Stimulated activated CD8-positive, alpha-beta memory T cell treated with anti-CD3 and anti-CD28 coated beads, Interleukin-15, amount 100 ng/mL, for 48 hours (primary cell): Measurements from ENCODE around the gene TAF1B.
A peak's percentile ranks its signal among the peaks of the same experiment; 100 is the strongest.

Experiments
- DNase-seq, 2 donors: peaks; one replicate each; pipeline ENCODE4 v3.0.0-alpha.2; 2020; ENCODE audit warnings: low read depth in 2 of 2

TAF1B gene

DNA sequence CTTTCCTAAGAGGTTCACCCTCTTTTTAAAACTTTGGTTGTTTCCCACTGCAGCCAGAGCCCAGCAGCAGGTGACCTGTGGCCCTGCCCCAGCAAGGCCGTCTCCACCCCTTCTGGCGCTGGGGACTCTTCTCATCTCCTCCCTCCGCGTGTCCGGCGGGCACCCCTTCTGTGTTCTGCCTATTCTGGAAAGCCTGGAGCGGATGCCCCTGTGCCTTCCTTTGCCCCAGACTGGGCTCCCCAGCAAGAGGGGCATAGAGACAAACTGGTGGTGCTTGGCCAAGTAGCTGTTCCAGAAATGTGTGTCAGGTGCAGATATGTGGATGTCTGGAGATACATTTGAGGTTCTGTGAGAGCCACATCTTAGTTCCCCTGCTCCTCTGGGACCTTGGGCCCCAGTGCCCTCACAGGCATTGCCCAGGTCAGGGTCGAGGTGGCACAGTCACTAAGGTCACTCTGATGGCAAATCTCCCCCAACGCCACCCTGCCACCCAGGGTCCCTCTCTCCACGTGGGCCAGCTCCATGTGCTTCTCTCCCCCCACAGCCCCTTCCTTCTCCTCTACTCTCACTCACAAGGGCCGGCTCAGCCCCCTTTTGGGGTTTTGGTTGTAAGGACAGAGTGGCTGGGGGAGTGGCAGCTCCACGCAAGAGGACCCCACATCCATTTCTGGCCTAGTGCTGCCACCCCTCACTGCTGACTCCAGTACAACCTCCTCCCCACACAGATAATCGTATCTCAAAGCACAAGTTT, 35.5 kb upstream of the TAF1B start:
- no peak for DNase-seq

DNA sequence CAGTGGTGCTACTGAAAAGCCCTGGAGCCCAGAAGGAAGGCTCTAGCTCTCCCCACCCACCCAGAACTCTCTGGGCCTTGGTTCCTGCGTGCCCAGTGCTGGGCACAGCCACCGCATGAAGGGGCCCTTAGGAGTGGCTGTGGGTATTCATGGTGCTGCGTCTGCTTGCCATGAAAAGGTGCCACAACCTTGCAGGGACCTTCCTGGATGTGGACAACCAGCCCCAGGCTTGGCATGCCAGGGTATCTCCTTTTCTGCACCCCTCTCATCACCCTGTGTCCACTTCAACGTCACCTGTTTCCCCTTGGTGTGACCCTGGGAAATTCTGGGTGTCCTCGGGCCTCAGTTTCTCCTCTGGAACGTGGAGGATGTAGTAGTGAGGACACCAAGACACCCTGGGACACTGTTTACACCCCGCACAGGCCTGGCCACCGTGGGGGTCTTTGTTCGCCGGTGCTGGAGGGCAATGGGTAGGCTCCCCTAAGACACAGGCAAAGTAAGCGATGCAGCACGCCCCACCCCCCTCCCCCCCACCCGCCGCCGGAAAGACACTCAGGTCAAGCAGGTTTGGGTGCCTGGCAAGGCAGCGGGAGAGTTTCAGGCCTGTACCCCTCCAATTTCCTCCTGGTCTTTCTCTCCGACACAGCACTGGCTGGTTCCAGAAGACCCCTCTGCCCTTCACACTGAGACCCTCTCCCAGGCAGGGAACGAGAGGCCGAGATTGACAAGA, 34.8 kb upstream of the TAF1B start:
- no peak for DNase-seq

DNA sequence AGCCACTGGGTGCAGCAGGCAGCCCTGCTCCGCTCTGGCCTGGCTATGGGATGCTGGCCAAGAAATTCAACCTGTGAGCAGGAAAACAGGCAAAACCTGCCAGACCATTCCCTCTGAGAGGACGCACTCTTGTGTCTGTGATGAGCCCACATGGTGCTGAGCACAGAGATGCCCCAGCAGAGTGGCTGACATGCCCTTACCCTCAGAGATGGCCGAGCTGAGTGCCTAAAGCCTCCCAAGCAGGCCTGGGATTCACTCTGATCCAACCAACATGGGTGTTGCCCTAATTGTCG, 34.3 kb upstream of the TAF1B start:
- no peak for DNase-seq

DNA sequence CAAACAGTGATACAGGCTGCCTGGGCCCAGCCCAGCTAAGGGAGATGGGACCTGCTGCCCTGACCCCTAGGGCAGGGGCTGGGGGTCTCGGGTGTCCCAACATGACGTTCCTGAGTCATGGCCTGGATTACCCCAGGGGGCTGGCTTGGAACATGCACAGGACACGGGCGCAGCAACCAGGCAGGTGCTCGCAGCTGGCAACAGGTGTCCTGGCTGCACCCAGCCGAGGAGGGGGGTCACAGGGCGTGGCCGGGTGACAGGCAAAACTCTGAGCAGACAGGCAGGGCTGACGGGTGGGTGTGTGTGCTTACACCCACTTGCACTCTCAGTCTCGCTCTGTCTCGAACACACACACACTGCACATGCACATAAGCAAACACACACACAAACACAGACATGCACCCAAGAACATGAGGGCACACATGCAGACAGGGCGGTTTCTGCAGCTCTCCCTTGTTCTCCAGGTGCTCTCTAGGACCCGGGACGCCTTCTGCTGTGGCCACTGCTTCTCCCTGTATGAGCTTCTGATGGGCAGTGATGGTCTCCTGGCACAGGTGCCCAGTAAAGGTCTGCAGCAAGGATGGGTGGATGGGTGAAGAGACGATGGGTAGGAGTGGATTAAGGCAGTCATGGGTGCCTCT, 33.7 kb upstream of the TAF1B start:
- DNase-seq = no peak

DNA sequence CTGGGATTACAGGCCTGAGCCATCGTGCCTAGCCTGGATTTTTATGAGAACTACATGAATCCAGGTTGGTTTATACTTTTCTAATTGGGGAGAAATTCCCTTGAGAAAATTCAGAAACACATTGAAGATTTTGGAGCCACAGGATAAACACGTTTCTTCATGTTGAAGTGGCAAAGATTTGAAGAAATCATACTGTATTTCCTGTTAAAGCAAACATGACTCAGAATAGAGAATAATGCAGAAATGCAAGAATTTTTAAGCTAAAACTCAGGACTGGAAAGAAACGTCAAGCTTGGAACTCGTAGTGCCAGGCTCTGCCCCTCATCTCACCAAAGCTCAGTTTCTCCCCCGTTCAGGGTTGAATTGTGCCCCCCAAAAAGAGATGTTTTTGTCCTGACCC, 32.1 kb upstream of the TAF1B start:
- no peak for DNase-seq

DNA sequence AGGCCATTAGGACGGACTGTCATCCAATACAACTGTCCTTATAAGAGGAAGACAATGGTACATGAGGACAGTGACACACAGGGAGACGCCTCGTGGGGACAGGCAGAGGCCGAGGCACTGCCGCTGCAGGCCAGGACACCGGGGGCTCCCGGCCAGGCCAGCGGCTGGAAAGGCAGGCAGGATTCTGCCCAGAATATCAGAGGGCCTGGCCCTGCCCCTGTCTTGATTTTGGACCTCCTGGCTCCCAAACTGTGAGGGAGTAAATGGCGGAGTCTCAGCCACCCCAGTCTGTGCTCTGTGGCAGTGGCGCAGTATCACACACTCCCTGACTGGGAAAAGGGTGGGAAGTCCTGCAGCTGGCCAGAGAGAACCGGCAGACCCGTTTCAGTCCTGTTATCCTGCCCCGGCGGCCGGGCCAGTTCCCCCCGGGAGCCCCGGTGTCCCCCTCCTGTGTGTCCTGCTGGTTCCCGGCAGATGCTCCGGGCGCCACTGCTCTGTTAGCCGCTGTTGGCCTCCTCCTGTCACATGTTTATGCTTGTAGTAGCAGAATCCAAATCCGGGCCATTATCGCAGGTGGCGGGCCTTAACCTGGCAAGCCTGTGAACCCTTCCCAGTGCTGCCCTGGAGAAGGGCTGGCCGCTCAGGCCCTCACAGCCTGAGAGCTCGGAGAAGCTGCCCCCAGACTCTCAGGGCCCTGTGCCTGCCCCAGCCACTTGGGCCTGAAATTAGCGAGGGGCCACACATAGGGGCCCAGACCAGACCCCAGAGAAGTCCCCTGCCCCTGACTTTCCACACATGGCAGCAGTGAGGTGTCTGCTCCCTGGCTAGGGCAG, 31.4 kb upstream of the TAF1B start:
- DNase-seq = no peak

DNA sequence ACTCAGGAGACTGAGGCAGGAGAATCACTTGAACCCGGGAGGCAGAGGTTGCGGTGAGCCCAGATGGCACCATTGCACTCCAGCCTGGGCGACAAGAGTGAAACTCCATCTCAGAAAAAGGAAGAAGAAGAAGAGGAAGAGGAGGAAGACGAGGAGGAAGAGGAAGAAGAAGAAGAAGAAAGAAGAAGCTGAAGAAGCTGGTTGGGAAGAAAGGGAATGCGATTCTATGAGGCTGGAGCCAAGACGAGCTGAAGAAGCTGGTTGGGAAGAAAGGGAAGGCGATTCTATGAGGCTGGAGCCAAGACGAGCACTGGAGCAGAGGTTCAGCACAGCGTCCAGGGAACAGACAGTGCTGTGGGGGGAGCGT, 30.3 kb upstream of the TAF1B start:
- DNase-seq = no peak

DNA sequence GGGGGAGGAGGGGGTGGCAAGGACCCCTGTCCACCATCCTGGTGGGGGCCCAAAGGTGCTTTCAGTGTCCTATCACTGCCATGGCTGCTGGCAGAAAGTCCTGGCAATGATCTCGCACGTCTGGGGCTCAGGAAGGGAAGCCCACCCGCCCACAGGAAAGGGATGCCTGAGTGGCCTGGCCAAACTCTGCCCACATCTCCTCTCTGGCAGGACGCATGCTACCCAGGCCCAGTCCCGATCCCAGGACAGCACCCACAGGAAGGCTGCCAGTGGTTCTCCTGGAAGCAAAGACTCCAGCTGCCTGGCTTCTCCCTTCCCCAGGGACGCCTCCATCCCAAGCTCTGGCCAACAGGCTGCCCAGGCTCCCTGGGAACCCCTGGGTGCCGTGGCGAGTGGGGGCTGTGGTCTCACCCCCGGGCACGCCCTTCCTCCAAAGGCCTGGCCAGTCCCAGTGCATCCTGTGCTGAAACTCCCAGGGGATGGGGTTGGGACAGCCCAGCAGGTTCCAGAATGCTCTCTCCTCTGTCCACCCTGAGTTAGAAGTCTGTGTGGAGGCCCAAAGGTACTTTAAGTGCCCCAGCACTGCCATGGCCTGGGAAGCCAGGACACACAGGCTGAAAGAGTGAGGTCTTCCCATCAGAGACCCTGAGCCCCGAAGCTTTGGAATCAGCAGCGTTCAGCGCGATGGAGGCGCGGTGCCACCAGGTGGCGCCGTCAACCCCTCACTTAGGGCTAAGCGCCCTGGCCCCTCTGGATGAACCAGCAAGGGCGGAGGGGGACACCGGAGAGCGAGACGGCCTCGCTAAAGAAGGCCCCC, 29.8 kb upstream of the TAF1B start:
- peak; percentile 44 to 59 for DNase-seq

DNA sequence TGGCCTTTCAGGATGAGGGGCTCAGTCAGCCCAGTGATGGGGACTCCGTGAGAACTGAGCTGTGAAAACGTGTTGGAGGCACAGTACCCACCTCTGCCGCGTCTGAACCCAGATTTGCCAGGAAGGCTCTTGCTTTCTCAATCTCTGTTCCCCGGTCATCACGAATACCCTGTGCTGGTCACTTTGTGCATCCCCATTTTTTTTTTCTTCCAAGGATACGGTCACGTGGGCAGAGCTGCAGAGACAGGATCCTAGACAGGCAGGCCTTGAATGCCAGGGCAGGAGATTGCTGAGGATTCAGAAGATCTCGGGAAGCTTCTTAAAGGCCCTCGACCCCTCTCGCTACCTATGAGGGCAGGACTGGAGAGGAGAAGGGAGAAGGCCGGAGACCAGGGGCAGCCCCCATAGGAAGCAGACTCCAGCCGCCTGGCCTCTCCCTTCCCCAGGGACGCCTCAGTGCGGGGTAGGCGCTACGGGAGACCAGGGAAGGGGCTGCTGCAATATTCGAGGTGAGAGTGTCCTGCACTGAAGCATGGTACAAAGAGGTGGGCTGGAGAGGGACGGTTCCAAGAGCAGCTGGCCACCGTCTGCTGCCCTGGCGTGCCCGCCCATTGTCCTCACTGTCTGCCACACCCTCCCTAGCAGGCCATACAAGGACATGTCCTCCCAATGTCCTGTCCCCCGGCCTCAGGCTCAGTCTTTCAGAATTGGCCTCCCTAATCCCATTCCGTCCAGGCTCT, 29.0 kb upstream of the TAF1B start:
- DNase-seq = no peak

DNA sequence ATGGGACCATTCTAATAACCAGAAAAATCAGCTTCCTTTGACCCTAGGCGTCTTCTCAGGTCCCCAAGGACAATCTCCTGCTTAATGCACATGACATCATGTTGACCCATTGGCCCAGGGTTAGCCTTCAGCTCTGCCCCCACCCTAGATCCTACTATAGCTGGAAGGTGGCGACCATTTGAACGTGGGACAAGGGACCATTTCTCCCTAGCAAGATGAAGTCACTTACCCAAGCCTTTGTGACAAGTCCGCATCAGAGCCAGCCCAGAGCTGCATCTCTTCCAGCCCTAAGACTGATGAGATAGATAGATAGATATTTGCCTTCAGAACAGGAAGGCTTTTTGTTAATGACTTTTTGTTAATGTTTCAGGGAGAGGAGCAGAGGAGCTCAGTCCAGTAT, 28.2 kb upstream of the TAF1B start:
- no peak for DNase-seq

DNA sequence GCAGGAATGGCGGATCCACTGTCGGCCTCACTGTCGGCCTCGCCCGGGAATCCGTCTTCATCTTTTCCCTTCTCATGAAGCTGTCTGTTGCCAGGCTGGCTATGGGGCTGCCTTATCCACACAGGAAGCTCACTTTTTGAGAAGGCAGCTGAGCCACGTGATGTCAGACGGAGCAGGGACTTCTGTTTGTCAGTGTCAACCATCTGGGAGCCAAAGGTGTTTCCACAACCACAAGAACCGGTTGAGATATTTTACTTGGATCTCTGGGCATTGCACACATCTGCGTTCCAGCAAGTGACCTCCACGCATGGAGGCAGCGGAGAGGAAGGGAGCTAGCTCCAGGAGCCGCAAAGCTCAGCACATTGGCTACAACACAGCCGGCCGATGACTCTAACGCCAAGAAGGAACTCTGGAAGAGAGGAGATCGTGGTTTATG, 27.4 kb upstream of the TAF1B start:
- DNase-seq = no peak

DNA sequence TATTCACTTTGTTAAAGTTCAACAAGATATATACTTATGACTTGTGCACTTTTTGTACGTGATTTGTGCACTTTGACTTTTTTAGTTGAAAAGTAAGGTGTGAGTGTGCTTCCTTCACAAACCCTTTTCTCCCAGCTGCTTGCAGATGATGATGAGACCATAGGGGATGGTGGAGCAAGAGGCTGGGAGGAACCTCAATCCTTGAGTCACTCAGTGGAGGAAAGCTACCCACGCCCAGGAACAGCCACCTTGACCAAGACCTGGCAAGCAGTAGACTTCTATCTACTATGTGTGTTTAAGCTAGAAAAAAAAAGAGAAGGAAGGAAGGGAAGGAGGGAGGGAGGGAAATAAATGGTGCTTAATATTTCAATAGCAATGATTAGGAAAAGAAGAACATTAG, 25.2 kb upstream of the TAF1B start:
- DNase-seq = no peak

DNA sequence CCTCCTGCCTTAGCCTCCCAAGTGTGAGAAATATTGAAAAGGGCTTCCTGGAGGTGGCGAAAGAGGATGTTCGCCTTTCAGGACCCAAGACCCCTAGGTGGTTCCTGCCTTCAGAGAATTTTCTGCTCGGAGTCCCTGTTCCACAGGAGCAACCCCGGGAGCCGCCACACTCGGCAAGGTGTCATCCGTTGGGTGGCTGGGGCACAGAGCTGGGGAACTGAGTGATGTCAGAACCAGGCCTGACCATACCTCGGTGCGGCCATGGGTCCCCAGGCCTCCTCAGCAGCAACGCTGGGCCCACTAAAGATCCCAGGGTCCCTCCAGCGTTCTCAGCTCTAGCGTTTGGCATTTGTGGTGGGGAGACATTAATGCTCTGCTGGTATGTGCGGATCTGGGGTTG, 23.7 kb upstream of the TAF1B start:
- DNase-seq = no peak

DNA sequence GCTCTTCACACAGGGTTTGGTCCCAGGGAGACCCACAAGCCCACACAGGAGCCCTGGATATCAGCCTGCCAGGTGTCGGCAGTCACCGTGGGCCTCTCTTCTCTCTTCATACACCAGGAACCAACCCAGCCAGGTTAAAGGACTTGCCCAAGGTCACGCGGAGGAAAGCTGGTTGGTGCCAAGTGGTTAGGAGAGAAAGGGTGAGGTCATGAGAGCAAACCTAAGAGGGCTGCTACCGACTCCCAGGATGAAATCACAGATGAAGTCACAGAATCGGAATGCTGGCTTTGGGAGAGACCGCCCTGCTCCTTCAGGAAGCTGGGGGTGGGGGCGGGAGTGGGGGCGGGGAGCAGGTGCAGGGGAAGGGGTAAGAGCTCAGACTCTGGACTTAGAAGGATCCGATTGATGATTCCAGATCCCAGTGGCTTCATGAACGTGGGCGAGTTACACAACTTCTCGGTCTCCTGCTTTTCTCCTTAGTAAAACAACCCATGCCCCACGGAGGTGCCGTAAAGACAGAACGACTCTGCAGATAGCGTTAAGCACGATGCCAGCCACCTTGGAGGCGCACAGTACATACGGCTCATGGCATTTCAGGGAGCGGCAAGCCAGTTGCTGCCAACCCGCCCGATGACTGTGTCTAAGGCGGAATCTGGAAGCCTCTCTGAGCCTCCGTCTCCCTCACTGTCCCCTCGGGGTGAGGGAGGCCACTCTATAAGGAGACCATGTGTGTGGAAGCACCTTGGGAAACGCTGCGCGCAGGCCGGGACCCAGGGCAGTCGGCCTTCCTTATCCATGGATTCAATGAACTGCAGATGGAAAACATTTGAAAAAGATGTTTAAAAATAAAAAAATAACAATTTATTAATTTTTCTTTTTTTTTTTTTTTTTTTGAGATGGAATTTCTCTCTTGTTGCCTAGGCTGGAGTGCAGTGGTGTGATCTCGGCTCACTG, 23.0 kb upstream of the TAF1B start:
- no peak for DNase-seq

DNA sequence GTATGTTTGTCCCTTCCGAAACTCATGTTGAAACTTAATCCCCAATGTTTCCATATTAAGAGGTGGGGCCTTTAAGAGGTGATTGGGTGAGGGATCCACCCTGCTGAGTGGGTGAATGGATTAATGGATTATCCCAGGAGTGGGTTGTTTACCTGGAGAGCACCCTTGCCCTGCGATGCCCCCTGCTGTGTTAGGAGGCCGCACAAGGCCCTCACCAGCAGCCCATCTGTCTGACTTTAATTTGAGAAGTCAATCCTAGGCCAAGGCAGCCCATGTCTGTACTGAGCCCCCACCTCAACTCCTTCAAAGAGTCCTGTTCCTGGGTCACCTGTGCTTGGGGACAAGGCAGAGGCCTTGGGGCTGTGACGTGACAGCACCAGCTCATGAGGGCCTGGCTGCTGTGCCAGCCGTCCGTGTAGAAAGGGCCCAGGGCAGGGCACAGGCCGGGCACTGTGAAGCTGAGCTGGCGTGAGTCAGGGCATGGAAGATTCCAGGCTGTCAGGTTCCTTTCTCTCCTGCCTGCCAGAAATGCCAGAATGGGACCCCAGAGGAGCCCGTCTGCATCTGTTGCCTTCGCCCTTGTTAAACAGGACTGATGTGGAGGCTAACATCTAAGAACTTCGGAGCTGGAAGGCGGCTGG, 21.3 kb upstream of the TAF1B start:
- no peak for DNase-seq

DNA sequence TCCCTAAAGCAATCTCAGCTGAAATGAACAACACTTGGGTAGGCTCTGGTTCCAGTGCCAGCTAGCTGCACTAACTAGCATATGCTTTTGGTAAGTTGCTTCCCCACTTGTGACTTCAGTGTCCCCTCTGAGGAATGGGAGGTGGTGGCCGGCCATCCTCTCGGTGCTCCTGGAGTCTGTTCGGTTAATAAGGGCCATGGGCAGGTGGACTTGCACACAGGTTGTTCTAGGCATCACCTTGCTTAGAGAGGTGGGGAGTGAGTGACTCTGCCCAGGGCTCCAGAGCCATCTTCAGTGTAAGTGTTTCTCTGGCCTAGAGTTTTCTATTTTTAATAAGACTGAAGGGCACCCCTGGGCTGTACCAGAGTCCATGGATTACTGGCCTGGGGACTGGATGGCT, 18.8 kb upstream of the TAF1B start:
- DNase-seq = no peak

DNA sequence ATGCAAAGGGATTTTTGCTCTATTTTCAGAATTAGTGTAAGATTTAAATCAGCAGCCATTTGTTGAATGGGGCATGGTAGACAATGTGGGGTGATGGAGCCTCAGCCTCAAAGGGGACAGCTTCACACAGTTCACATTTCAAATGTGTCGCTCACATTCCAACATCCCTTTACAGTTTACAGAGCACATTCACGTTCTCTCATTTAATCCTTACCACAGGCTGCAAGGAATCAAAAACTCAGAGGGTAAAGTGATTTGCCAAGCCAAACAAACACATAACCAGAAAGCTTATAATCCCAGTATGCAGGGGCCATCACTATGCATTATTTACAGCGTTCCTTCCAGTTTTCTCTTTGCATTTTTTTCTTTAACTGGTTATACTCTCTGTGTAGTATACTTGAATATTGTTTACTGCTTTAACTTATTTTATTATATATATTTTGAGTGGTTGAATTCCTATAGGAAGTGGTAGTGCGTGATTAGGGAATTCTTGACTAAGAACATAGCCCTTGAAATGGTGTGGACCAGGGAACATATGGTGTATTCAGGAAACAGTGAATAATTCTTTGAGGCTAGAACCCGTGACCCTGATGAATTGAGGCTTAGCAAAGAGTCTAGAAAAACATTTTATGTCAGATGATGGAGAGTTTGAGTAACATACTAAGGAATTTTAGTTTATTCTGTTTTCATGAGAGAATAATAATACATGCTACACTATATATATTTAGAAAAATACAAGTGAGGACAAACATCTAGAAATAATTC, 18.1 kb upstream of the TAF1B start:
- DNase-seq = no peak

DNA sequence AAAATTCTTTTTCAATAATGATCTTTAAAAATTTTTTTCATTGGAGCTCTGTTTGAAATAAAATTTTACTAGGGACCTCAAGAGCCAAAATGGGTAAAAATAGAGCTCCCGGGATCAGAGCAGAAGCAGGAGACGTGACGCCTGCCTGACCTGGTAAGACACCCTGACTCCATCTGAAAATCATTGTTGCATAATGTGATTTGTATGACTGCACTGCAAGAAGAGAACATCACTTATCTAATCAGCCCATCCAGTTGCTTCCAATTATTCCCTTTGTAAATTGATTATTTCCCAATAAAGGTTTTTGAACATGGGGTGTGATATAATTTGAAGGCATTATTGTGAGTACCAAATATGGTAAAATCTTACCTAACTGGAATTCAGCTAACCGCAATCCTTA, 17.1 kb upstream of the TAF1B start:
- no peak for DNase-seq
